ENCODE data around the gene TIMP1. TPM values are rescaled to one million over a fixed set of nuclear protein-coding genes. Genes with fewer than 3 reads are reported as not detected.
A peak's percentile ranks its signal among the peaks of the same experiment; 100 is the strongest.

Gene TIMP1
- total and polyA plus RNA-seq, 2 experiments from 2014 or later: 39.0 to 117 TPM

DNA sequence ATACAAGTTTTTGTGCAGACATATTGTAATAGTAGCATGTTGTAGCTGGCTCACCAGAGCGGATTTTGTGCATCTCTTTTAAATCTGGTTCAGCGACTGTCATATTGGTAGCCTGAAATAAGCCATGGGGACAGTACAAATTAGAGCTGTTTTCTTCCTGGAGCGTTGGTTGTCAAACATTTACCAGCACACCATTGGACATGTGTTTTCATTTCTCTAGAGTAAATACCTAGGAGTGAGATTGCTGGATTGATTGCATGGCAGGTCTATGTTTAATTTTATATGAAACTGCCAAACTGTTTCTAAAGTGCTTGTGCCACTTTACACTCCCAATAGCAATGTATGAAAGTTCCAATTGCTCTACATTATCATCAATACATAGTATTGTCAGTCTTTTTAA is 23.8 kb upstream of the TIMP1 start (continued):
- TF ChIP-seq ZNF331 (CRISPR knock-in tag; IDR thresholded peaks at IDR 0.05; ENCODE audit: low read depth) (no peak), EZH2phosphoT487 (IDR thresholded peaks at IDR 0.05; ENCODE audit: unreplicated experiment) (no peak), EZH2 (IDR thresholded peaks at IDR 0.05; ENCODE audit: low read depth, unreplicated experiment) (no peak)
- TF ChIP-seq, protein P1, sequence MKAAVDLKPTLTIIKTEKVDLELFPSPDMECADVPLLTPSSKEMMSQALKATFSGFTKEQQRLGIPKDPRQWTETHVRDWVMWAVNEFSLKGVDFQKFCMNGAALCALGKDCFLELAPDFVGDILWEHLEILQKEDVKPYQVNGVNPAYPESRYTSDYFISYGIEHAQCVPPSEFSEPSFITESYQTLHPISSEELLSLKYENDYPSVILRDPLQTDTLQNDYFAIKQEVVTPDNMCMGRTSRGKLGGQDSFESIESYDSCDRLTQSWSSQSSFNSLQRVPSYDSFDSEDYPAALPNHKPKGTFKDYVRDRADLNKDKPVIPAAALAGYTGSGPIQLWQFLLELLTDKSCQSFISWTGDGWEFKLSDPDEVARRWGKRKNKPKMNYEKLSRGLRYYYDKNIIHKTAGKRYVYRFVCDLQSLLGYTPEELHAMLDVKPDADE (IDR thresholded peaks at IDR 0.05): no peak

DNA sequence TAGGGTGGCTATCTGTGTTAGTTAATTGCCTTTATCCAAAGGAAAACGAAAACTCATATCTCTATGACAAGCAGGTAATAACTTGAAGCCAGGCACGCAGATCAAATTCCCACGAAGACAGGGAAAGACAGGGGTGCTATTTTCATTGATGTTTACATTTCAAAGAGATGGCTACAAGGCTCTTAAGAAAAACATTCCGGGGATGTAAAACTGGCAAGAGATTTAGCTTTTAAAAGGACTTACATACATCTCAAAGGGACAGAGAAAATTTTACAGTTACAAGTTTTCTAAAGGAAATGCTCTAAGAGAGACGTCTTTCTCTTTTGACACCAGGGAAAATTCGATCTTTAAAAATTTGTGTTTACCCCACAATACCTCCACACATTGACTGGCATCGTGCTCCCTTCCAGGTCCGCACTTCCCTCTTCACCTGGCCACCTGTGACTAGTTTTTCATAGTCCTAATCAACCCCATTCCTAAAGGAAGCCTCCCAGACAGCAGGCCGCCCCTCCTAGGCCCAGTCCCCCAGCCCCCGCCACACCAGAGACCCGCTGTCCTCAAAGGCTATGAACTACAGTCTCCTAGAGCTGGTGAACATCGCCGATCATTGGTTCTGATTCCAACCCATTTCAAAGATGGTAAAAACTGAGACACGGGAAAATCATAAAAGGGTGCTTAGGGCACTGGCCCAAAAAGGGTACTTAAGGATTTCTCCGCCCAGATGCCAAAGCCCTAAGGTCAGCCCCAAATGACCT is 21.9 kb upstream of the TIMP1 start:
- DNase-seq (ENCODE audit: low spot score): peak; percentile 30
- TF ChIP-seq ZNF114 (CRISPR knock-in tag; IDR thresholded peaks at IDR 0.05): no peak
- TF ChIP-seq EZH2phosphoT487 (IDR thresholded peaks at IDR 0.05; ENCODE audit: unreplicated experiment): no peak
- TF ChIP-seq NANOG (IDR thresholded peaks at IDR 0.05; ENCODE audit: borderline replicate concordance): no peak
- no peak for TF ChIP-seq JUNB (IDR thresholded peaks at IDR 0.05; ENCODE audit: unreplicated experiment)
- TF ChIP-seq, protein P2, sequence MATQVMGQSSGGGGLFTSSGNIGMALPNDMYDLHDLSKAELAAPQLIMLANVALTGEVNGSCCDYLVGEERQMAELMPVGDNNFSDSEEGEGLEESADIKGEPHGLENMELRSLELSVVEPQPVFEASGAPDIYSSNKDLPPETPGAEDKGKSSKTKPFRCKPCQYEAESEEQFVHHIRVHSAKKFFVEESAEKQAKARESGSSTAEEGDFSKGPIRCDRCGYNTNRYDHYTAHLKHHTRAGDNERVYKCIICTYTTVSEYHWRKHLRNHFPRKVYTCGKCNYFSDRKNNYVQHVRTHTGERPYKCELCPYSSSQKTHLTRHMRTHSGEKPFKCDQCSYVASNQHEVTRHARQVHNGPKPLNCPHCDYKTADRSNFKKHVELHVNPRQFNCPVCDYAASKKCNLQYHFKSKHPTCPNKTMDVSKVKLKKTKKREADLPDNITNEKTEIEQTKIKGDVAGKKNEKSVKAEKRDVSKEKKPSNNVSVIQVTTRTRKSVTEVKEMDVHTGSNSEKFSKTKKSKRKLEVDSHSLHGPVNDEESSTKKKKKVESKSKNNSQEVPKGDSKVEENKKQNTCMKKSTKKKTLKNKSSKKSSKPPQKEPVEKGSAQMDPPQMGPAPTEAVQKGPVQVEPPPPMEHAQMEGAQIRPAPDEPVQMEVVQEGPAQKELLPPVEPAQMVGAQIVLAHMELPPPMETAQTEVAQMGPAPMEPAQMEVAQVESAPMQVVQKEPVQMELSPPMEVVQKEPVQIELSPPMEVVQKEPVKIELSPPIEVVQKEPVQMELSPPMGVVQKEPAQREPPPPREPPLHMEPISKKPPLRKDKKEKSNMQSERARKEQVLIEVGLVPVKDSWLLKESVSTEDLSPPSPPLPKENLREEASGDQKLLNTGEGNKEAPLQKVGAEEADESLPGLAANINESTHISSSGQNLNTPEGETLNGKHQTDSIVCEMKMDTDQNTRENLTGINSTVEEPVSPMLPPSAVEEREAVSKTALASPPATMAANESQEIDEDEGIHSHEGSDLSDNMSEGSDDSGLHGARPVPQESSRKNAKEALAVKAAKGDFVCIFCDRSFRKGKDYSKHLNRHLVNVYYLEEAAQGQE (IDR thresholded peaks at IDR 0.05; ENCODE audit: unreplicated experiment): no peak
- TF ChIP-seq, protein P3, sequence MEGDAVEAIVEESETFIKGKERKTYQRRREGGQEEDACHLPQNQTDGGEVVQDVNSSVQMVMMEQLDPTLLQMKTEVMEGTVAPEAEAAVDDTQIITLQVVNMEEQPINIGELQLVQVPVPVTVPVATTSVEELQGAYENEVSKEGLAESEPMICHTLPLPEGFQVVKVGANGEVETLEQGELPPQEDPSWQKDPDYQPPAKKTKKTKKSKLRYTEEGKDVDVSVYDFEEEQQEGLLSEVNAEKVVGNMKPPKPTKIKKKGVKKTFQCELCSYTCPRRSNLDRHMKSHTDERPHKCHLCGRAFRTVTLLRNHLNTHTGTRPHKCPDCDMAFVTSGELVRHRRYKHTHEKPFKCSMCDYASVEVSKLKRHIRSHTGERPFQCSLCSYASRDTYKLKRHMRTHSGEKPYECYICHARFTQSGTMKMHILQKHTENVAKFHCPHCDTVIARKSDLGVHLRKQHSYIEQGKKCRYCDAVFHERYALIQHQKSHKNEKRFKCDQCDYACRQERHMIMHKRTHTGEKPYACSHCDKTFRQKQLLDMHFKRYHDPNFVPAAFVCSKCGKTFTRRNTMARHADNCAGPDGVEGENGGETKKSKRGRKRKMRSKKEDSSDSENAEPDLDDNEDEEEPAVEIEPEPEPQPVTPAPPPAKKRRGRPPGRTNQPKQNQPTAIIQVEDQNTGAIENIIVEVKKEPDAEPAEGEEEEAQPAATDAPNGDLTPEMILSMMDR (conservative IDR thresholded peaks at IDR 0.05; ENCODE audit: low read depth in 2 of 2): no peak
- TF ChIP-seq ZNF331 (CRISPR knock-in tag; IDR thresholded peaks at IDR 0.05; ENCODE audit: low read depth): no peak
- TF ChIP-seq, protein P4, sequence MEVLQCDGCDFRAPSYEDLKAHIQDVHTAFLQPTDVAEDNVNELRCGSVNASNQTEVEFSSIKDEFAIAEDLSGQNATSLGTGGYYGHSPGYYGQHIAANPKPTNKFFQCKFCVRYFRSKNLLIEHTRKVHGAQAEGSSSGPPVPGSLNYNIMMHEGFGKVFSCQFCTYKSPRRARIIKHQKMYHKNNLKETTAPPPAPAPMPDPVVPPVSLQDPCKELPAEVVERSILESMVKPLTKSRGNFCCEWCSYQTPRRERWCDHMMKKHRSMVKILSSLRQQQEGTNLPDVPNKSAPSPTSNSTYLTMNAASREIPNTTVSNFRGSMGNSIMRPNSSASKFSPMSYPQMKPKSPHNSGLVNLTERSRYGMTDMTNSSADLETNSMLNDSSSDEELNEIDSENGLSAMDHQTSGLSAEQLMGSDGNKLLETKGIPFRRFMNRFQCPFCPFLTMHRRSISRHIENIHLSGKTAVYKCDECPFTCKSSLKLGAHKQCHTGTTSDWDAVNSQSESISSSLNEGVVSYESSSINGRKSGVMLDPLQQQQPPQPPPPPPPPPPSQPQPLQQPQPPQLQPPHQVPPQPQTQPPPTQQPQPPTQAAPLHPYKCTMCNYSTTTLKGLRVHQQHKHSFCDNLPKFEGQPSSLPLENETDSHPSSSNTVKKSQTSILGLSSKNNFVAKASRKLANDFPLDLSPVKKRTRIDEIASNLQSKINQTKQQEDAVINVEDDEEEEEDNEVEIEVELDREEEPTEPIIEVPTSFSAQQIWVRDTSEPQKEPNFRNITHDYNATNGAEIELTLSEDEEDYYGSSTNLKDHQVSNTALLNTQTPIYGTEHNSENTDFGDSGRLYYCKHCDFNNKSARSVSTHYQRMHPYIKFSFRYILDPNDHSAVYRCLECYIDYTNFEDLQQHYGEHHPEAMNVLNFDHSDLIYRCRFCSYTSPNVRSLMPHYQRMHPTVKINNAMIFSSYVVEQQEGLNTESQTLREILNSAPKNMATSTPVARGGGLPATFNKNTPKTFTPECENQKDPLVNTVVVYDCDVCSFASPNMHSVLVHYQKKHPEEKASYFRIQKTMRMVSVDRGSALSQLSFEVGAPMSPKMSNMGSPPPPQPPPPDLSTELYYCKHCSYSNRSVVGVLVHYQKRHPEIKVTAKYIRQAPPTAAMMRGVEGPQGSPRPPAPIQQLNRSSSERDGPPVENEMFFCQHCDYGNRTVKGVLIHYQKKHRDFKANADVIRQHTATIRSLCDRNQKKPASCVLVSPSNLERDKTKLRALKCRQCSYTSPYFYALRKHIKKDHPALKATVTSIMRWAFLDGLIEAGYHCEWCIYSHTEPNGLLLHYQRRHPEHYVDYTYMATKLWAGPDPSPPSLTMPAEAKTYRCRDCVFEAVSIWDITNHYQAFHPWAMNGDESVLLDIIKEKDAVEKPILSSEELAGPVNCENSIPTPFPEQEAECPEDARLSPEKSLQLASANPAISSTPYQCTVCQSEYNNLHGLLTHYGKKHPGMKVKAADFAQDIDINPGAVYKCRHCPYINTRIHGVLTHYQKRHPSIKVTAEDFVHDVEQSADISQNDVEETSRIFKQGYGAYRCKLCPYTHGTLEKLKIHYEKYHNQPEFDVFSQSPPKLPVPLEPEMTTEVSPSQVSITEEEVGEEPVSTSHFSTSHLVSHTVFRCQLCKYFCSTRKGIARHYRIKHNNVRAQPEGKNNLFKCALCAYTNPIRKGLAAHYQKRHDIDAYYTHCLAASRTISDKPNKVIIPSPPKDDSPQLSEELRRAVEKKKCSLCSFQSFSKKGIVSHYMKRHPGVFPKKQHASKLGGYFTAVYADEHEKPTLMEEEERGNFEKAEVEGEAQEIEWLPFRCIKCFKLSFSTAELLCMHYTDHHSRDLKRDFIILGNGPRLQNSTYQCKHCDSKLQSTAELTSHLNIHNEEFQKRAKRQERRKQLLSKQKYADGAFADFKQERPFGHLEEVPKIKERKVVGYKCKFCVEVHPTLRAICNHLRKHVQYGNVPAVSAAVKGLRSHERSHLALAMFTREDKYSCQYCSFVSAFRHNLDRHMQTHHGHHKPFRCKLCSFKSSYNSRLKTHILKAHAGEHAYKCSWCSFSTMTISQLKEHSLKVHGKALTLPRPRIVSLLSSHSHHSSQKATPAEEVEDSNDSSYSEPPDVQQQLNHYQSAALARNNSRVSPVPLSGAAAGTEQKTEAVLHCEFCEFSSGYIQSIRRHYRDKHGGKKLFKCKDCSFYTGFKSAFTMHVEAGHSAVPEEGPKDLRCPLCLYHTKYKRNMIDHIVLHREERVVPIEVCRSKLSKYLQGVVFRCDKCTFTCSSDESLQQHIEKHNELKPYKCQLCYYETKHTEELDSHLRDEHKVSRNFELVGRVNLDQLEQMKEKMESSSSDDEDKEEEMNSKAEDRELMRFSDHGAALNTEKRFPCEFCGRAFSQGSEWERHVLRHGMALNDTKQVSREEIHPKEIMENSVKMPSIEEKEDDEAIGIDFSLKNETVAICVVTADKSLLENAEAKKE (CRISPR knock-in tag; IDR thresholded peaks at IDR 0.05): no peak

More for the DNA sequence above, 21.9 kb upstream of the TIMP1 start:
- peak overlapping the region; percentile 90 for H3K4me3 Mint-ChIP-seq
- H3K4me1 ChIP-seq (ENCODE audit: insufficient read depth): peaks cover 7% of the 10 kb centered on the region; the same call in 1 of the 2 replicates
- no peaks in the 10 kb centered on the region for H3K27me3 ChIP-seq (ENCODE audit: insufficient read depth)
- H3K9me3 Mint-ChIP-seq: no peaks in the 10 kb centered on the region
- H4K20me1 ChIP-seq (replicated peaks; ENCODE audit: insufficient read depth): no peaks in the 10 kb centered on the region
- H3F3A ChIP-seq (replicated peaks; ENCODE audit: low read depth): no peaks in the 10 kb centered on the region
- H3K79me2 ChIP-seq (replicated peaks; ENCODE audit: insufficient read depth): peaks cover 9% of the 10 kb centered on the region; the same call in 1 of the 2 replicates
- peaks cover 19% of the 10 kb centered on the region for H3K36me3 Mint-ChIP-seq (ENCODE audit: low read depth)
- no peak overlapping the region; the same call in 1 of the 2 replicates for H3K27ac ChIP-seq (ENCODE audit: low read depth)
- no peaks in the 10 kb centered on the region for H3K9me2 ChIP-seq (ENCODE audit: insufficient read depth)
- peak overlapping the region; percentile 81 for H3K4me2 ChIP-seq
- H3K27ac Mint-ChIP-seq: peak overlapping the region; percentile 89
- H3K4me3 ChIP-seq: peak overlapping the region; percentile 73
- H2AFZ ChIP-seq: no peak overlapping the region
- H3K36me3 ChIP-seq (ENCODE audit: insufficient read depth): no peaks in the 10 kb centered on the region
- H3K27me3 Mint-ChIP-seq (ENCODE audit: insufficient read depth, low read depth, poor library complexity): no peaks in the 10 kb centered on the region
- peak; percentile 4 for ATAC-seq
- peaks cover 25% of the 10 kb centered on the region for H3K4me1 Mint-ChIP-seq

Data from GM23338 (cell line).